Measurements from ENCODE around the gene MCL1.
"Not testable (repeated sequence)": the region's sequence is repeated elsewhere in the genome, so short reads cannot be mapped to it uniquely, and the experiment has no call there.

The MCL1 gene

DNA sequence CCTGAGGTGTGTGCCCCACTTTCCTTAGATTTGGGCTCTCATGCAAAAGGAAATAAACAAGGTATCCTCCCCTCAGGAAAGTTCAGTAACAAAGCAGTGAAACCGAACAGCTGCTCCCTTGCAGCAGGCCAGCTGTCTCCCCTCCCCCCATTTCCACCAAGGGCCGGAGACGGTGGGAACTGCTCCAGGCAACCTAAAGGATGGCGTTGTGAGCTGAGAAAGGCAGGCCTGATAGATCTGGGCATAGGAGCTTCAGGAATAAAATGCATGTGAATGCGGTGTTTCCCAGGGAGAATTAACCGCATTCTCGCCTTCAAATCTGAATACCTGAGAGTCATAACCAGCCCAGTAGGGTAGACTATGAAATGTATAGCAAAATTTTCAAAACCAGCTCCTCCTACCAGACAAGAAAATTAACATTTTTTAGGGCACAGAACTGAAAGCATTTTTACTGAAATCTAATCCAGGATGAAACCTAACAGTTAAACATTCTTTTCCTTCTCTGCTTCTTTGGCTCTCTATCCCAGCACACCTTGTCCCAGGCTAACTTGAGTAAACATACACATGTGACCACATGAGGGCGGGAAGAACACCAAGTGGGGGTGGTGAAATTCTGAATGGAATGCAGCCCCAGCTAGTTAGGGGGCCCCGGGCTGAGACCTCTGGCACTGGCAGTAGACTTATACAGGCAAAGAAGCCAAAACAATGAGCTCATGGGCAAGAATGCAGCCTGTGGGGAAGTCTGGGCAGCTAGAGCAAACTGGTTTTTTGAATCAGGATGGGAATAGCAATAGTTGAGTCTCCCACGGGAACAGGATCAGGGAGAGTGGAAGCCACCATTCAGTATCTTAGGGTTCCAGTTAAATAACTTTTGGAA is 11.5 kb downstream of the MCL1 start:
- no peak for DNase-seq

DNA sequence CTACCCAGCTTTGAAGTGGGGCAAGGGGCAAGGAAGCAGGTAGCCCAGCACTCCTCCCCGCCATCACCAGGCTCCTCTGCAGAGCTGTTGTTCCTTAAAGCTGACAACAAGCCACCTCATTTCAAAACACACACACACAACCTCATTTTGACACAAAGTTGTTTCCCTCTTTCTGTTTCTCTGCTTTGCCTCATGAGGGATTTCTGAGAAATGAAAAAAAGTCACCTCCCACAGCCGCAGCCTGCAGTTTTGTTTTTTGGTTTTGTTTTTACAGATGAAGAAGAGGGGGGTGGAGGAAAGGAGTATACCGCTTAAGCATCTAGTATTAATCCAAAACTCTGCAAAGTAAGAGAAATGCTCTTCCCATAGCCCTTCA is 12.1 kb downstream of the MCL1 start:
- DNase-seq = no peak

DNA sequence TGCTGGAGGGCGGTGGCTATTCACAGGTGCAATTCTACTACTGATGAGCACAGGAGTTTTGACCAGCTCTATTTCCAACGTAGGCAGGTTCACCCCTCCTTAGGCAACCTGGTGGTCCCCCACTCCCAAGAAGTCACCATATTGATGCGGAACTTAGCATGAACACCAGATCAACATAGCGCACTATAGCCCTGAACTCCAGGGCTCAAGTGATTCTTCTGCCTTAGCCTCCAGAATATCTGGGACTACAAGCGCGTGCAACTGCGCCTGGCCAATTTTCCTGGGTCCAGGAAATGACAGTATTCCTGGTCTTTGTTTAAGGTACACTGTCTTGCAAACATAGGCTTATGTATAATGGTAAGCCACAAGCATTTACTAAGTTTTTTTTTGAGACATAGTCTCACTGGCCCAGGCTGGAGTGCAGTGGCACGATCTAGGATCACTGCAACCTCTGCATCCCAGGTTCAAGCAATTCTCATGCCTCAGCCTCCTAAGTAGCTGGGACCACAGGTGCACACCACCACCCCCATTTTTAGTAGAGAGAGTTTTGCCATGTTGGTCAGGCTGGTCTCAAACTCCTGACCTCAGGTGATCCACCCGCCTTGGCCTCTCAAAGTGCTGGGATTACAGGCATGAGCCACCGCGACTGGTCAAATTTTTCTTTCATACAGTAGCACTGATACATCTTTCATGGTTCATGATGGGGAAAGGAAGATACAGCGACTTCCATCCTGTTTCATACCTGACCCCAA is 12.6 kb downstream of the MCL1 start:
- DNase-seq = no peak

- not testable (repeated sequence) for DNase-seq
Observed at GRCh38 chr1:150565240-150565991, 14.0 kb downstream of the MCL1 start.

GRCh38 chr1:150564051-150564991 is 15.1 kb downstream of the MCL1 start:
- DNase-seq = no peak

DNA sequence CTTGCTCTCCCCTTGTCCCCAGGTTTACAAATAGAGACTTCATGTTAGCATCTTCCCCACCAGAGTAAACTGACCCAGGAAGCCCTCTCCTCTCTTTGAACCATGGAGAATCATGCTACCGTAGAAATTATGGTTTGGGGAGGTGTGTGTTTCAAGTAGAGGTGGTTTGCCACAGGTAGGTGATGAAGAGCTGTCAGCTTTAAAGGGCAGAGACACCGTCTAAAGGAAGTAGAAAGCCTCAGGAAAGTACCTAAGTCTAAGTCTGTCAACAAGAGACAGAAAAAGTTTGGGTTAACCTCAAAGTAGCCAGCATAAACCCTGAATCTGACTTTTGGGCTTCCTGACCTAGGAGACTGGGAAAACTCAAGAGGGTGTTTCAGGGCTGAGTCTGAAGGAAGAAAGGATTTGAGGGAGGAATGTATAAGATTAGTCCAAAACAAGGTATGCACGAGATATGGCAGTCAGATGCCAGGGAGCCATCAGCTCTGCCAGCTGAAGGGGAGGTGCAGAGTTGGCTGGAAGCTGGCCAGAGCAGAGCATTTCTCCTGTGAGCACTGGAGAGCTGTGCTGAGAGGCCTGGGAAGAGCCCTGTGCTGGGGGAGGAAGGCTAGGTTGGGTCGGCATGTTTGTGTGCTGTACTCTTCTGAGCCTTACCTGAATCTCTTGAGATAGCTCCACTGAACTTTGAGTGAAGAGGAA is 15.9 kb downstream of the MCL1 start:
- DNase-seq = no peak

GRCh38 chr1:150562446-150563339 is 16.7 kb downstream of the MCL1 start:
- no peak for DNase-seq

GRCh38 chr1:150561974-150562445 is 17.4 kb downstream of the MCL1 start:
- peak; percentile 76 for DNase-seq

GRCh38 chr1:150561254-150561973 is 18.0 kb downstream of the MCL1 start:
- DNase-seq = peak; percentile 88

DNA sequence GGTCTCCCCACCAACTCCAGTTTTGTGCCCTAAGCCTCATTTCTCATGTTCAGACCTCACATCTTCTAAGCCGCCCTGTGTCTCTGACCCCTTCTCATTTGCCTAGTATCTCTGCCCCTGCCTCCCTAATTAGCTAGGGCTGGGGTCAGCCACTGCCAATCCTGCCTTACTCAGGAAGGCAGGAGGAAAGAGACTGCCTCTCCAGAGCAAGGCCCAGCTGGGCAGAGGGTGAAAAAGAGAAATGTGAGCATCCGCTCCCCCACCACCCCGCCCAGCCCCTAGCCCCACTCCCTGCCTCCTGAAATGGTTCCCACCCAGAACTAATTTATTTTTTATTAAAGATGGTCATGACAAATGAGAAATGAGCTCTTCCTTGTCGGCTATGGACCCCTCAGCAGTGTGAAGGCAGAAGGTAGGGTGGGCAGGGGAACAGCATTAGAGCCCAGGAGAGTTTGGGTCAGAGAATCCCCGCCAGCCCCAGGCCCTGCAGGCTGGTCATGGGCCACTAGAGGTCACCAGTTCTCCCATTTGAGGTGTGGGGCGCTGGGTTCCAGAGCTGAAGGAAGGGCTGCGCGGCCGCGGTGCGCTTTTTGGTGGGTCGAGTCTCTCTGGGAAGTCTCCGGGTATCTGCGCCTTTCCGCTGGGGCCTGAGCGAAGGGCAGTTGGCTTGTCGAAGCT is 18.7 kb downstream of the MCL1 start:
- DNase-seq = peak; percentile 67

DNA sequence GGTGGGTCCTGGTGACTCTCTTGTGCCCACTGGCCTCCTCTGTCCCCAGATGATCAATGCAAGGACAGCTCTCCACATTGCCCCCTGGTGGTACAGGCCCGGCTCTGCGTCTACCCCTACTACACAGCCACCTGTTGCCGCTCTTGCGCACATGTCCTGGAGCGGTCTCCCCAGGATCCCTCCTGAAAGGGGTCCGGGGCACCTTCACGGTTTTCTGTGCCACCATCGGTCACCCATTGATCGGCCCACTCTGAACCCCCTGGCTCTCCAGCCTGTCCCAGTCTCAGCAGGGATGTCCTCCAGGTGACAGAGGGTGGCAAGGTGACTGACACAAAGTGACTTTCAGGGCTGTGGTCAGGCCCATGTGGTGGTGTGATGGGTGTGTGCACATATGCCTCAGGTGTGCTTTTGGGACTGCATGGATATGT is 19.4 kb downstream of the MCL1 start:
- DNase-seq = peak; percentile 54

GRCh38 chr1:150559656-150560010 is 19.8 kb downstream of the MCL1 start:
- DNase-seq = no peak

DNA sequence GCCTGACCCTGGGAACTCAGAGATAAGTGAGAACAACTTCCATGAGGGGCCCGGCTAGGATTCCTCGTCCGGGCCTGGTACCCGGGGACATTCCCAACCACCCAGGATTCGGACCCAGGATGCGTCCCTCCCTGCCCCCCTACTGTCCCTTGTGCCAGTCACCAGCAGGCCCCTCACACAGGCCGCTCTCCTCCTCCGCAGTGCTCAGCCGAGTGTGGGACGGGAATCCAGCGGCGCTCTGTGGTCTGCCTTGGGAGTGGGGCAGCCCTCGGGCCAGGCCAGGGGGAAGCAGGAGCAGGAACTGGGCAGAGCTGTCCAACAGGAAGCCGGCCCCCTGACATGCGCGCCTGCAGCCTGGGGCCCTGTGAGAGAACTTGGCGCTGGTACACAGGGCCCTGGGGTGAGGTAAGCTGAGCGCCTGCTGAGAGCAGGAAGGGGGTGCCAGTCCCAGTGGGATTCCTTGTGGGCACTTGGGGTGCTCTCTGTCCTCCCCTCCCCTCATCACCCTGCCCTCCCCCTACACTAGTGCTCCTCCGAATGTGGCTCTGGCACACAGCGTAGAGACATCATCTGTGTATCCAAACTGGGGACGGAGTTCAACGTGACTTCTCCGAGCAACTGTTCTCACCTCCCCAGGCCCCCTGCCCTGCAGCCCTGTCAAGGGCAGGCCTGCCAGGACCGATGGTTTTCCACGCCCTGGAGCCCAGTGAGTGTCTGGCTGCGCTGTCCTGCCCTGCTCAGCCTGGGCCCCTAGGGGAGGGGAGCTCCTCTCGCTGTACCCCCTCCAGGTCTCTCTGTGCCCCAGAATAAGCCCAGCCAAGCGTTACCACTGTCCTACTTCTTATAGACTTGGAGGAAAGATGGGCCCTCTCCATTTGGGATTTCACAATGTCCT is 20.4 kb downstream of the MCL1 start:
- DNase-seq = no peak

- DNase-seq = no peak
Observed at GRCh38 chr1:150558303-150558704, 21.1 kb downstream of the MCL1 start.

GRCh38 chr1:150557813-150558212 is 21.6 kb downstream of the MCL1 start:
- DNase-seq = no peak

DNA sequence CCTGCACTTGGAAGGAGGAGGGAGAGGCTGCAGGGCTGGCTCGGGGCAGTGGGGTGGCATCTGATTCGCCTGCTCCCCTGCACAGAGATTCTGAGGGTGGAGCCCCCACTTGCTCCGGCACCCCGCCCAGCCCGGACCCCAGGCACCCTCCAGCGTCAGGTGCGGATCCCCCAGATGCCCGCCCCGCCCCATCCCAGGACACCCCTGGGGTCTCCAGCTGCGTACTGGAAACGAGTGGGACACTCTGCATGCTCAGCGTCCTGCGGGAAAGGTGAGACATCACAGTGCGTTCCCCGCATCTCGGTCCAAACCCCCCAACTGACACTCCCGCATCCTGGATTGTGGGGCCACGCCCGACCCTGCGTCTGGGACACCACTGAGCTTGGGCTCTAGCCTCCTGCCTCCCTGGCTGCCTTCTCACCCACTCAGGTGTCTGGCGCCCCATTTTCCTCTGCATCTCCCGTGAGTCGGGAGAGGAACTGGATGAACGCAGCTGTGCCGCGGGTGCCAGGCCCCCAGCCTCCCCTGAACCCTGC is 22.3 kb downstream of the MCL1 start:
- DNase-seq = no peak

GRCh38 chr1:150555971-150556865 is 23.2 kb downstream of the MCL1 start:
- DNase-seq = no peak

Data from NCI-H1048 (cell line).